GDM1 (cell line): ENCODE measurements around the gene SERPINI1.

ENCODE experiments used
- DNase-seq: peaks from one replicate; lab custom pipeline; 2025; lab: John Stamatoyannopoulos, UW

The SERPINI1 gene

DNA sequence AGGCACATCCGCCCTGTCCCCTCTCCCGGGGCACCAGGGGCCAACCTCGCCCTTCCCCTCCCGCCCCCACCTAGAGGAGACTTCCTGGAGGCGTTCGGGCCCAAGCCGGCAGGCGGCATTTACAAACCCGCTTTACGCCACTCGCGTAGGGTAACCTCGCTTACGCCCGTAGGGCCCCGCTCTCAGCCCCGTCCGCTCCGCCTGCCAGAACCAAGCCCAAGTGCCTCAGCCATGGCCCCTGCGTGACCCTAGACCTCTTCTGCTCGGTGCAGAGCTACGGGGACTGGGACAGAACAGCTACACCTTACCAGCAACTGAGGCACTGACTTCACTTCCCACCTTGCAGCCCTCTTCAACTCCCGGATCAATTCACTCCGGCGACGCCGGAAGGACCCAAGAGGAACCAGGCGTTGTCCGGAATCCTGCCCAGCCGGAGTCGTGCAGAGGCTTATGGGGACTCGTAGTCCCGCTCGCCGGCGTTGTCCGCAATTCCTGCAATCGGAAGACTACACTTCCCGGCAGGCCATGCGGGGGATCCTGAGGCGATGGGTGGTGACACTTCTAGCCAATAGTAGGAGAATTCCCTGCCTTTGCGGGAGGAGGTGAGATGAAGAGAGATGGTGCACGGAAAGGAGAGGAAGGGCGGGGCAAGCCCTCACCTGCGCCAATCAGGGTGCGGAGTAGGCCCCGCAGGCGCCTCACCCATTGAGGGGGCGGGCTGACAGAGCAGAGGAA lies 856 bp upstream of the SERPINI1 start, which contains the start of gene PDCD10:
Gene PDCD10 (minus strand): TSS at position 395 of the 735 bp plus-strand sequence. CDS start 14,735 bp downstream, outside the sequence.
- peak; percentile 97 for DNase-seq

DNA sequence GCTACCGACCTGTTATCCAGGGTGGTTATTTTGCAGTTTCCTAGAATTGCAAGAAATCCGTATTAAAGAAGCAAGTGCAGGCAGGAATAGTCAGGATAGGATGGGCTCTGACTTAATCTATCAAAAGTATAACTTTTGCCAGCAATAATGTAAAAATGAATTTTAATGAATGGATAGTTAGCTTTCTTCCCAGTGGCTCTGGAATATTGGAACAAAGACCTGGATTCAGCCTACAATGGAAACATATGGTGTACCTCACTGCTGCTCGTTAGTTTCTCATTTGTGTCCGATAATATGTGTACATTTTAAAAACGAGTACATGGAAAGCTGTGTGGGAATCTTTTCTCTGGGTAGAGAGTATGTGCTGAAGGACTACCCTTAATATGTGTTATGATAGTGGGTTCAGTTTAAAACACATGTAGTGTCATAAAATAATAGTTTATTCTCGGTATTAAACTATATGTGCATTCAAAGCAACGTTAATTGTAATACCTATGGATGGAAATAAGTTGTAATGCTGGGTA lies 805 bp downstream of the SERPINI1 start:
- DNase-seq = no peak

DNA sequence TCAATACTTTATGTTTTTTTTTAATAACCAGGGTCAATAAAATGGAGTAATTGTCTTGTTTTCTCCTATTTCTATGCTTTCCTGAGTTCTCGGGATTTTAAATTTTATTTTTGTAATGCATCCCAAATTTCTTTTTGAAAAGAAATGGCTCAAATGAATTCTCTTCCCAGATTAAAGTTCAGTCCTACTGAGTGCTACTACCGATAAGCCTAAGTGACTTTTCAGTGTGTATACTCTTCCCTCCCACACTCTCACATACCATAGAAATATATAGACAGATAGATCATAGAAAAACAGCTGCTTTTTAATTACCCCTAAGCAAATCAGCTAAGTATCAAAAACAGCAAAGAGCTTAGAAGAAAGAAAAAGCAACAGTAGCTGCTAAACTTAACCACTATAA lies 1.5 kb downstream of the SERPINI1 start:
- no peak for DNase-seq

DNA sequence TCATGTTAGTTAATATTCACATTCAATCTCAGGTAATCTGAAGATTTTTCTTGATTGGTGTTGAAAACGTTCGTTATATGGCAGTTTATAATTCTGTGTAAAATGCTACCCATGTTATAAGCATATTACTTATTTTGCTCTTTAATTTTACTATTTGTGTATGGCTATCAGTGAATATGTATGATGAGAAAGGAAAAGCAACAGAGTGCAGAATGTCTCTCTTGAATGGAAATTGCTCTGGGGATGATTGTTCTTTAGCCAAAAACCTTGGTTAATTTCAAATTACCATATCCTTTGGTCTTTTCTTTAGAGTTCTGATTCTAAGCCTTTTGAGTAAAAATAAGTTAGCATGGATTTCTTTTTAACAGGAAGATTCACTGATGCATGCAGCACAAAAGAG lies 2.5 kb downstream of the SERPINI1 start:
- no peak for DNase-seq

DNA sequence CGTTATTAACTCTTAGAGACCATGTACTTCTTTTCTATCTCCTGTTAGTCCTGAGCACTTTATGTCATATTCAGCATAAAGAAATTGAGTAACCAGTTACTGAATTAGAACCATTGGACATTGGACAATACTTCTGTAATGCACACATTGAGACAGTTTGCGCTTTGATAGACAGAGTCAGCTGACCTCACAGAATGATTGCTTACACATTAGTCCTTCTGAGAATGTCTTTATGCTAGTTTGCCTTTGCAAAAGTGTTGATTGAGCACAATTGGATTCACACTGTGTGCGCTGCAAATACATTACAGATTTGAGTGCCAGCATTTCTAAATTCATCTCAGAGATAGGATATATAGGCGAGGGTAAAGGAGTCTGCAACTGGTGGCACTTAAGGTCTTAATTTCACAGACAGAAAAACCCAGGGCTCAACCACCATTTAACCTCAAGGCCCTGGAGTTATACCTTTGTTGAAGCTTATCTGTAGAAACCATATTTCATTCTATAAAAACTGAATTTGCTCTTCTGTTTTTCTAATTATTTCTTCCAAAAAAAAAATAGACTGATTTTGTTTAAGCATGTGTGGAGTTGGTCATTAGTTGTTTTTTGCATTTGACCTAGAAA lies 3.8 kb downstream of the SERPINI1 start:
- DNase-seq = no peak

DNA sequence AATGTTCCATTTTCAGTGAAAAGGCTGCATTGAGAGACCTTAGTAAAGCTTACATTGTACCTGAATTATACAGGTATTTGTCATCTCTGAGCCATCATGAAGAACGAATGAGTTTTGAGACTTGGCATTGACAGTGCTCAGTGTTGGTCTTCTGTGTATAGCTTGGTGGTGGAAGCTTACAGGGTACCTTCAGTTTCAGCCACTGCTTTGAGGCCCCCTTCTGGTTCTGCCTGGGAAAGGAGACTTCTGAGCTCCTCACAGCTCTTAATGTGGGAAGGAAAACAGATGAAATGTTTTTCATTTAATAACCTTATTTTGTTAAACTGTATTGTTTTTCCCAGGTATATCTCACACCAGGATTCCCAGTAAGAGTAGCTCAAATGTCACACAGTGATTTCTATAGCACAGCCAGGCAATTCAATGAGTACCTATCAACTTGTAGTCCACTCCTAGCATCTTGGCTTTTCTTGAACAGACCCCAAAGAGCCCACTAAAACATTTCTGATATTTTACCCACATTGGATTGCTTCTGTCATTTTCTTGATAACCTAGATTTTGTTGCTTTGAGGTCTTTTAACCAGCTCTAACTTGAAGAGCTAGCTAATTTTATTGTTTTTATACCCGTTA lies 5.6 kb downstream of the SERPINI1 start:
- peak; percentile 54 for DNase-seq

DNA sequence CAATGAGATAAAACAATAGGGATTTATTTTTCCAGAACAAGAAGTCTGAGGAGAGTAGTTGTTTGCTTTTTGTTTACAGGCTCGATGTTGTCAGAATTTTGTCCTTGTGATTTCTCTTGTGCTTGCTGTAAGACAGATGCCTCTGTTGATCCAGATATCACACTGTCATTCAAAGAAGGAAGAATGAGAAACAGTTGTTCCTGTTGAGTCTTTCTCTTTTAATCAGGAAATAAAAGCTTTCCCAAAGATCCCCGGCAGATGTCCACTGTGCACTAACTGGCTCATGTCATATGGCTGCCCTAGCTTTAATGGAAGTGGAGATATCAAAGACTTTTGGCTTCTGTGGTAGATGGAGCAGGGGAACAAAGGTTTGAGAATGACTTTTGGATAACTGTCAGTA lies 6.8 kb downstream of the SERPINI1 start:
- no peak for DNase-seq

DNA sequence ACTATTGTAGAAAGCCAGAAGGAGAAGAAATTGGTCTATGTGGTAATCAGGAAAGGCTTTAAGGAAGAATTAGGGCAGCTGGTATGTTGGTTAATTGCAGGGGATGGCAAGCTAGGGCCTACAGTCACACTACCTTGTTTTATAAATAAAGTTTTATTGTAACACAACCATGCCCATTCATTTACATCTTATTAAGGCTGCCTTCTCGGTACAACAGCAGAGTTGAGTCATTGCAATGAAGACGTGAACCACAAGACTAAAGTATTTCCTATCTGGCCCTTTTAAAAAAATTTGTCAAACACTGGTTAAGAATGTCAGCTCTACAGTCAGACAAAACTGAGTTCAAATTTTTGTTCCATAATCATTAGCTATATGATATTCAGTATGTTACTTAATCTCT lies 8.3 kb downstream of the SERPINI1 start:
- no peak for DNase-seq

DNA sequence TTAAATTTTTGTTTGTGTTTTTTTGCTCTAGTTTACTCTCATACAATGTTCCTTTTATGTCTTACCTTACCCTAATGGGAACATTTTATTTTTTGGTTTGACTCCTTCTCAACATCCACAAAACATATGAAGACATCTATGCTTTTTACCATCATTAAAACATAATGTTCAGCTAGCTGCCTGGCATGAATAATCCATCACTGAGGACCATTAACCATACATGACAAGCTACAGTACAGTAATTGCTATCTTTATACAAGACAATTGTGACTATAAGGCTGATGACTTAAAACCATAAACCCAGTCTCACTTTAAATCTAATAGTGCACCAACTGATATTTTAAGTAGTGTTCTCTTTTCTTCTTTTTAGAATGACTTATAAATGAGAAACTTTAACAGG lies 13.7 kb downstream of the SERPINI1 start:
- no peak for DNase-seq

DNA sequence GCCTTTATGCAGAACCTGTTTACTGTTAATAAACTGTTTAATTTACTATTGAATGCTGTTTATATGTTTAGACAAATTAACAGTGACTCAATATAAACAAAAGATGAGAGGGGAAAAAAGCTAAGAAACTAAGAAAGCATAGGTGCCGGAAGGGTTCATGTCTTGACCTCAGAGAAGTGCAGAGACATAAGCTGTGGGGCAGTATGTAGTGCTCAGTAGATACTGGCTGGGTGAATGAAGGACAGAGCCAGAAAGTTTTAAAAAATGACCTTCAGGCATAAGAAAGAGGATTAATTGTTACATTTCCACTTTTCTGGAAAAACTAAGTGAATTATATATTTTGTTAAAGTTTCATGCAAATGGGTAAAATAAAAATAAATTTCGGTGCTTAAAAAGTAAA lies 14.2 kb downstream of the SERPINI1 start:
- DNase-seq = no peak

DNA sequence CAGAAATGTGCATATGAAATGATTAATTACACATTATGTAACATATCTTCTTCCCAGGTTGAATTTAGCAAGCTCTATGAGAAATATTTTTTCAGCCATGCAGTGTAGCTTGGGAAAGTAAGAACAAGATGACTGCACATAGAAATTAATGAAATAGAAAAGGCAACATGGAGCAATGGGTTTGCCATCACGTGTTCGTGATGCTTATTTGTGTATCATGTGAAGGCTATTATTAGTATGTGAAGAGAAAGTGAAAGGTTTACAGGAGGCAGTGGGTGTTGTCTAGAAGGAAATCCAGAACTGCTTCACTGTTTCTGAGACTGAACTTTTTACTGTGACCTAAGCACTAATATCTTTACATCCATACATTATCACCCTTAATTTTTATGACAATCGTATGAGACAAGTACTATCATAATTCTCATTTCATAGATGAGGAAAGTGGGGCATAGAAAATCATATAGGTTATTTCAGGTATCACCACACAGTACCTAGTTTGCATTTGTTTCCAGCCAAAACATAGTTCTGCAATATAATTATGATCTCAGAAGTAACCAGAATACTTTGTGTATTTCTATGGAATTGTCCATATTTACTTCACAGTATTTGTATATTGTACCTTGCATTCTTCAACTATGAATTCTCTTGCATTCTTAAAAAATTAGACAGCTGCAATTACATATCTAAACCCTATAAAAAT lies 14.9 kb downstream of the SERPINI1 start:
- DNase-seq = no peak

DNA sequence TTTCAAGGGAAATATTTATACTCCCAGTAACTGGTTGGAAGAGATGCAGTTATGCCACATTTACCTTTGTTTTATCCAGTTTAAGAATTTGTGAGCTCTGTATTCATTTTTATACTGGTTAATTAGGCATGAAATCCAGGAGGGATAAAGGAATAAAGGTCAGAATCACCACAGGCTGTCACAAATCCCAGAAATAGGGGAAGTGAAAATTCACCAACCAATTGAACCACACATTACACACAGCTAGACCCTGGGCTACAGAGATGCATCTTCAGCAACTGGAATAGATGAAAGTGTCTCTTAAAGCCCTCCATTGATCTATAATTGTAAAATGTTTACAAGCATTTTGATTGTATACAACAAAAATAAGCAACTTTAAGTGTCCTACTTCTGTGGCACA lies 18.5 kb downstream of the SERPINI1 start:
- DNase-seq = no peak

DNA sequence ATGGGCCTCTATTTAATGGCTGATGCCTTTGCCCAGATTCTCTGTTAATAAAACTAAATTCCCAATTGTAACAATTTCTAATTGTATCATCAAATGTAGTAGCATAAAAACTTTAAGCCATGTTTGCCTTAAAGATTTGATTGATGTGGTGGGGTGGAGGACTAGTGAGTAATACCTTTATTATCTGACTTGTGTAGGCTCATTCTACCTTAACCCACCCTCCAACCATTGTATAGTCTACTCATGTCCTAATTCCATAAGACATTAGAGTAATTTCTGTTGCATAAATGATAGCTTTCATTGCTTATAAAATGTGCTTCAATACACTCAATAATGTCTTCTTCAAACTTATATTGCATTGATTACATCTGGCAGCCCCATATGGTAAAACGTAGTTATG lies 25.8 kb downstream of the SERPINI1 start:
- no peak for DNase-seq

DNA sequence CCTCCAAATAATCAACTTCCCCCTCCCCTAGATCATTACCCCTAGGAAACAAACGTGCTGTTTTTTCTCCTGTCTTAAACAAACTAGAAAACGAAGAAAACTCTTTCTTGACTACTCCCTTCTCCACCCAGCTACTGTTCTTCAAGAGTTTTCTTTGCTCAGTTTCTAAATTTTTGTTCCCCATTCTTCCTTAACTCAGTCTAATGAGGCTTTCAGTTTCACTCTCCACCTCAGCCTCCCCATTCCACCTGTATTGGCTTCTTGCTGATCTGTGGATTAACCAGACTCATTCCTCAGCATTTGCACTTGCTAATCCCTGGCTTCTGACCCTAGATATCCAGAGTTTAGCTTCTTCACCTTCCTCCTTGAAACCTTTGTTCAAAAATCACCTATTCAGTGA lies 26.8 kb downstream of the SERPINI1 start:
- no peak for DNase-seq

DNA sequence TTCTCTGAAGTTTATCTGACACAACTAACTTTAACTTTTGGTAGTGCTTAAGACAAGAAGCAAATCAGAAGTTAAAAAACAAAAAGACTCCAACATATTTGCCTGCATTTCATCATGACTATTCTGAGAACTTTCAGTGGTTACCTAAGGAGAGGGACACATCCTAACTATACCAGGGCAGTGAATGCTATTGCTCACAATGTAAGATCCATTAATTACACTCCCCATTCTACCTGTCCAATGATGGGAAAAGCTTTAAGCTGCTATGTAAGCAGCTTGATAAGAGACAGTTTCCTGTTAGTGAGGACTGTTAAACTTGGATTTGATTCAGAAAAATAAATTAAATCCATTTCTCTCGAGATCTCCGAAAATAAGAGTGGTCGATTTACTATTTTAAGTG lies 37.5 kb downstream of the SERPINI1 start:
- DNase-seq = no peak

DNA sequence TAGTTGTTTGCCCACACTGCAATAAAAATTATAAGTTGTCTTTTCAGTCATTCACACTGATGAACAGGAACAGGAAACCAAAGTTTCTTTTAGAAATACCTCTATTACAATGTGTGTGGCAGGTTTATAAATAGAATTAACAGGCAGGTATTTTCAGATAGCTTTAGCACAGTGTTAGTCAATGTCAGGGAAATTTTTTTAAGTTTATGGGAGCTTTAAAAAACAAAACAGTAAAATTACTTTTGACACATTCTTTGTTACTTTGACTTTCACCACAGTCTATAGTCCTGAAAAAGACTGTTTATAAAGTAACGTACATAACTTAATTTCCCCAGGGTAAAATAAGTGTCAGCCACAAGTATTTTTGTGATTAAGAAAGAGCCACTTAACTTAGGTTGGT lies 38.1 kb downstream of the SERPINI1 start:
- no peak for DNase-seq

DNA sequence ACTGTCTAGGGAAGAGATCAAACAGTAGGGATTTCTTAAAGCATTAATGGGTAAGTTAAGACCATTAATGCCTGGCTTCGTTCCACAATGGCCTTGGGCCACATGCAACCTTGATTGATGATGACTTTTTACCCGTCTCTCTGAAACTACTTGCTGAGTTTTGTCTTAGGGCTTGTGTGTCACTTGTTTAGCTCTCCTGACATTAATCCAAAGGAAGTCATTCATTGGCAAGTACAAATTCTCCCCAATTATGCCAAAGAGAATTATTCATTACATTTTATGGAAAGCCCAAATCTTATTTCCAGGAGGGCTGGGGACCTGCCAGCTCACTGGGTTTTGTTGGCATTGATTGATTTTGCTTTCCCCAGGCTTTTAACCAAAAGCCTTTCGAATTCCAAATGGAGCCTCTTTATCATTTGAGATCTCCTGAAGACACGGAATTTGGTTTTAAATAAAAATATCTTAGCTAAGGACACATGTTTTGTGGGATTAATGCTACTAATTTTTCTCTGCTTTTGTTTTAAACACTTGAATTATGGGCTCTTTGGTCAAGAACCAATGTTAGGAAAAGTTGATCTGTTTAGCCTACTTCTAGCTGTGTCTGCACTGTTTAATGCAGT lies 40.7 kb downstream of the SERPINI1 start:
- DNase-seq = no peak

DNA sequence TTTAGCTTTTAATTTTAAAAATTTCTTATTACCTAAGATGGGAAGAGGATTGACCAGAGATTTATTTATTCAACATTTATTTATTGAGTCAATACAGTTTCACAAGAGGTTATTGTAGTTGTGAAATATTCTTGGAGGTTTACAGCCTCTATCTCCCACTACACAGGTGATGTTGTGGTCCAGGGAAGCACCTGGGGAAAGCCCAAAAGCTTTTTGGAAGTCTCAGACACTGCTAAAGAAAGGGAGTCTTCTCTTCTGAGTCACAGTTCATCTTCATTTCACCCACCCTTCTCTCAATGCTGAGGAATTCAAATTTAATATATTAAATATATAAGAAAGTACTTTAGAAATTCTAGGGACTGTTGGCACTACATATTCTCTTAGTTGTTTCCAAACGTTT lies 41.8 kb downstream of the SERPINI1 start:
- DNase-seq = no peak

DNA sequence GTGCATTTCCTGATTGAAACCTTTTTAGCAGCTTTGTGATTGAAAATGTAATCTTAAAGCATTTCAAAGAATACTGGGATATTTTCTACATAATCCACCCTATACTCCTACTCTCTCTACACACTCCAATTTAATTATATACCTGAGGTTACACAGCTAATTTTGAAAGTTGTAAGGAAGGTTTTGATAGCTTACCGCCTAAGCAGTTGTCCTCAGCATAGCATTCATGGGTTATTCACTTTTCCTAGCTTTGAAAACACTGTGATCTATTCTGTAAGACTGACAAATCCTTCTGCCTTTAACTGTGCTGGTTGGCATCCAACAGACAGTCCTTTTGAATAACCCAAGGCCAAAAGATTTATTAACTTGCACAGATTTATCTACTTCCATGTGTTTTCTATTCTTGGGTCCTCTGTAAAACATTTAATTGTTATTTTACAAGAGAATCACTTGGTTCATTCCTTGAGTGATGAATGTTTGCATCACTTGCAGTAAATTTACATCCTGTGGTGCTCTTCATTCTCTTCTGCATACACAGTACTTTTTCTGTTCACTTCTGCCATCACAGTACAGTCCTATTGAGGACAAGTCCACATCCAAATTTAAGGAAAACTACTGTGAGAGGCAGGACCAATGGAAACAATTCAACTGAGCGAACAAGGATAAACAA lies 44.8 kb downstream of the SERPINI1 start:
- no peak for DNase-seq

DNA sequence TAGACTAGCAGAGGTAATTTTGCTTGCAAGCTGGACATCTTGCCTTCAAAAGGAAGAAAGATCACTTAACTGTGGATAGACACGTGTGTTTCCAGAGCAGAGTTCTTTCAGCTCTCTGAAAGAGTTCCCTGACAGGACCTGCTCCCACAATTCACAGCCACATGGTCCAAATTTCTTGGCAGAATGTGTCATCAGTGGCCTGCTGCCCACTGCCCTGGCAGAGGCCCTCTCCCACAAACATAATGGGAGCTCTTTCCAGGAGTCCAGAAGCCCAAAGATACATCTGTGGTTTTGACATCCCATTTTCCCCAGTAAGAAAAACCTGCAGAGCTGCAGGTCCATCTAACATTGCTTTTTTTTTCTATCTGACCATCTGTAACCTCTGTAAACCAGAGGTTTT lies 48.3 kb downstream of the SERPINI1 start:
- no peak for DNase-seq

DNA sequence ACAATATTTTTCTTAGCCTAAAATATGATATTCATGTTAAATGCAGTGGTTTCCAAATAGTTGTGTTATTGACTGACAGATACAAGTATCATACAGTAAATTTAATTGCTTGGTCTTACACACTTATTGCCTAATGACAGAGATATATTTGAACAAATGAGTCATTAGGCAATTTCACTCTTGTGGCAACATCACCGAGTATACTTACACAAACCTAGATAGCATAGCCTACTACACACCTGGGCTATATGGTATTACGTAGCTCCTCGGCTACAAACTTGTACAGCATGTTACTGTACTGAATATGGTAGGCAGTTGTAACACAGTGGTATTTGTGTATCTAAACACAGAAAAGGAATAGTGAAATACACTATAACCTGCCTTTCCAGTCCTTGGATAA lies 50.3 kb downstream of the SERPINI1 start:
- no peak for DNase-seq

DNA sequence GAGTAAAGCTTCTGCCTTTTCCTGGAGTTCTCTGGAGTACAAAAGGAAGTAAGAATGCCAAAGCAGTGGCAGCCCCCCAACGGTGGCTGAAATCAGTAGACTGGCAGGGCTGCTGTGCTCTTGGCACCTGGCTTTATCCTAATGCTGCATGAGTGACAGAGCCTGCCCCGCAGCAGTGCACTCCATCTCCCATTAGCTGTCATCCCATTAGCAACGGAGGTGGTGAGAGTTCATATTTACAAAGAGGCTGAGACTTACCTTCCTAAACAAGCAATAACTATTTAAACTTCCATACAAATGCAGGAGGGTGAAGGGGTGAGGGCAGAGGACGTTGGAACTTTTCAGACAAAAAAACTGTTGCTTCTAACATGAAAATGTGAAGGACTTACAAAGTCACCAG lies 51.9 kb downstream of the SERPINI1 start:
- DNase-seq = no peak
